Measurements from ENCODE around the gene RSPH10B2.
"Not testable (repeated sequence)": the region's sequence is repeated elsewhere in the genome, so short reads cannot be mapped to it uniquely, and the experiment has no call there.

GRCh38 chr7:6837081-6837480 is 83.2 kb downstream of the RSPH10B2 start:
- not testable (repeated sequence) for TF ChIP-seq GATAD2A (IDR thresholded peaks at IDR 0.05); FOXA1 (IDR thresholded peaks at IDR 0.05; ENCODE audit: borderline replicate concordance); TARDBP (IDR thresholded peaks at IDR 0.05); BACH1 (tag; IDR thresholded peaks at IDR 0.05); ZNF24 (IDR thresholded peaks at IDR 0.05)
- TF ChIP-seq, protein P1, sequence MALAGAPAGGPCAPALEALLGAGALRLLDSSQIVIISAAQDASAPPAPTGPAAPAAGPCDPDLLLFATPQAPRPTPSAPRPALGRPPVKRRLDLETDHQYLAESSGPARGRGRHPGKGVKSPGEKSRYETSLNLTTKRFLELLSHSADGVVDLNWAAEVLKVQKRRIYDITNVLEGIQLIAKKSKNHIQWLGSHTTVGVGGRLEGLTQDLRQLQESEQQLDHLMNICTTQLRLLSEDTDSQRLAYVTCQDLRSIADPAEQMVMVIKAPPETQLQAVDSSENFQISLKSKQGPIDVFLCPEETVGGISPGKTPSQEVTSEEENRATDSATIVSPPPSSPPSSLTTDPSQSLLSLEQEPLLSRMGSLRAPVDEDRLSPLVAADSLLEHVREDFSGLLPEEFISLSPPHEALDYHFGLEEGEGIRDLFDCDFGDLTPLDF (CRISPR knock-in tag; IDR thresholded peaks at IDR 0.05): not testable (repeated sequence)
- TF ChIP-seq, protein P2, sequence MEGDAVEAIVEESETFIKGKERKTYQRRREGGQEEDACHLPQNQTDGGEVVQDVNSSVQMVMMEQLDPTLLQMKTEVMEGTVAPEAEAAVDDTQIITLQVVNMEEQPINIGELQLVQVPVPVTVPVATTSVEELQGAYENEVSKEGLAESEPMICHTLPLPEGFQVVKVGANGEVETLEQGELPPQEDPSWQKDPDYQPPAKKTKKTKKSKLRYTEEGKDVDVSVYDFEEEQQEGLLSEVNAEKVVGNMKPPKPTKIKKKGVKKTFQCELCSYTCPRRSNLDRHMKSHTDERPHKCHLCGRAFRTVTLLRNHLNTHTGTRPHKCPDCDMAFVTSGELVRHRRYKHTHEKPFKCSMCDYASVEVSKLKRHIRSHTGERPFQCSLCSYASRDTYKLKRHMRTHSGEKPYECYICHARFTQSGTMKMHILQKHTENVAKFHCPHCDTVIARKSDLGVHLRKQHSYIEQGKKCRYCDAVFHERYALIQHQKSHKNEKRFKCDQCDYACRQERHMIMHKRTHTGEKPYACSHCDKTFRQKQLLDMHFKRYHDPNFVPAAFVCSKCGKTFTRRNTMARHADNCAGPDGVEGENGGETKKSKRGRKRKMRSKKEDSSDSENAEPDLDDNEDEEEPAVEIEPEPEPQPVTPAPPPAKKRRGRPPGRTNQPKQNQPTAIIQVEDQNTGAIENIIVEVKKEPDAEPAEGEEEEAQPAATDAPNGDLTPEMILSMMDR (IDR thresholded peaks at IDR 0.05 in 2 of 3, conservative IDR thresholded peaks at IDR 0.05 in 1 of 3; ENCODE audit: insufficient read depth in 2 of 3, low read depth in 1 of 3, low read length in 3 of 3): not testable (repeated sequence)
